ENCODE results near the gene FBXL7.

The FBXL7 gene

DNA sequence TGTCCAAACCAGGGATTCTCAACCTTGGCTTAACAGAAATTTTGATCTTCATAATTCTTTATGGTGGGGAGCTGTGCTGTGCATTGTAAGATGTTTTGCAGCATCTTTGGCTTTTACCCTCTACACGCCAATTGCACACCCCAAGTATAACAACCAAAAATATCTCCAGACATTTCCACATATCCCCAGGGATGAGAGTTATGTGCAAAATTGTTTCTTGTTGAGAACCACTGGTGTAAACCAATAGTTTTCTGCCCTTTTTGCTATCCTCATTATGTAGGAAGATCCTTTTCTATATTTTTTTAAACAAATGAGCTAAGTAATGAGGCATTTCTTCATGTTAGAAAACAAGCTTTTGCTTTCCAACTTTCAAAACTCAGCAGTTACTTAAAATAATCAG, 189.9 kb downstream of the FBXL7 start:
- Histone ChIP-seq H3K4me3 (ENCODE audit: low read length) (no peak overlapping the region), H3K36me3 (ENCODE audit: control insufficient read depth, insufficient read depth, low read length) (no peaks in the 10 kb centered on the region), H3K4me1 (ENCODE audit: control insufficient read depth, insufficient read depth, low read length) (no peaks in the 10 kb centered on the region), H3K9me3 (ENCODE audit: control insufficient read depth, low read length) (no peaks in the 10 kb centered on the region), H3K9ac (ENCODE audit: low read length) (no peak overlapping the region), H3K27me3 (ENCODE audit: control insufficient read depth, insufficient read depth, low read length) (no peaks in the 10 kb centered on the region)

DNA sequence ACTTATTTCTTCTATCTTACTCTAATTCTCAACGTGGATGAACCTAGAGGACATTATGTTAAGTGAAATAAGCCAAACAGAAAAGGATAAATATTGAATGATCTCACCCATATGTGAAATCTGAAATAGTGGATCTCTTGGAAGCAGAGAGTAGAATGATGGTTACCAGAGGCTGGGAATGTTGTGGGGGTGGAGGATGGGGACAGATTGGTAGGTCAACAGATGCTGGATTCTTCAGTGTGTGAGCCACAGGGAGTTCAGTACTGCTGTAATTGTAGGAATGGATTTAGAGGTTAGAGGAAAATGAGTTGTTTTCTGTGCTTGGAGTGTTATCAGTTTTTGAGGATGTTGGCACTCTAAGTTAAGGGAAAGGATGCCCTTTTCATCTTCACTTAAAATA, 190.6 kb downstream of the FBXL7 start:
- H3K4me3 ChIP-seq (ENCODE audit: low read length) = no peak overlapping the region
- H3K27me3 ChIP-seq (ENCODE audit: control insufficient read depth, insufficient read depth, low read length) = no peaks in the 10 kb centered on the region
- no peaks in the 10 kb centered on the region for H3K36me3 ChIP-seq (ENCODE audit: control insufficient read depth, insufficient read depth, low read length)
- no peak overlapping the region for H3K9ac ChIP-seq (ENCODE audit: low read length)
- H3K9me3 ChIP-seq (ENCODE audit: control insufficient read depth, low read length) = no peaks in the 10 kb centered on the region
- H3K4me1 ChIP-seq (ENCODE audit: control insufficient read depth, insufficient read depth, low read length) = no peaks in the 10 kb centered on the region

- no peaks in the 10 kb centered on the region for H3K27me3 ChIP-seq (ENCODE audit: control insufficient read depth, insufficient read depth, low read length)
- H3K36me3 ChIP-seq (ENCODE audit: control insufficient read depth, insufficient read depth, low read length) = no peaks in the 10 kb centered on the region
- no peaks in the 10 kb centered on the region for H3K9me3 ChIP-seq (ENCODE audit: control insufficient read depth, low read length)
- no peak overlapping the region for H3K9ac ChIP-seq (ENCODE audit: low read length)
- H3K4me1 ChIP-seq (ENCODE audit: control insufficient read depth, insufficient read depth, low read length) = no peaks in the 10 kb centered on the region
- H3K4me3 ChIP-seq (ENCODE audit: low read length) = no peak overlapping the region
Observed at GRCh38 chr5:15691521-15691920, 191.5 kb downstream of the FBXL7 start.

GRCh38 chr5:15692706-15693381, 192.9 kb downstream of the FBXL7 start:
- Histone ChIP-seq H3K4me1 (ENCODE audit: control insufficient read depth, insufficient read depth, low read length) (no peaks in the 10 kb centered on the region), H3K9me3 (ENCODE audit: control insufficient read depth, low read length) (no peaks in the 10 kb centered on the region), H3K4me3 (ENCODE audit: low read length) (no peak overlapping the region)

DNA sequence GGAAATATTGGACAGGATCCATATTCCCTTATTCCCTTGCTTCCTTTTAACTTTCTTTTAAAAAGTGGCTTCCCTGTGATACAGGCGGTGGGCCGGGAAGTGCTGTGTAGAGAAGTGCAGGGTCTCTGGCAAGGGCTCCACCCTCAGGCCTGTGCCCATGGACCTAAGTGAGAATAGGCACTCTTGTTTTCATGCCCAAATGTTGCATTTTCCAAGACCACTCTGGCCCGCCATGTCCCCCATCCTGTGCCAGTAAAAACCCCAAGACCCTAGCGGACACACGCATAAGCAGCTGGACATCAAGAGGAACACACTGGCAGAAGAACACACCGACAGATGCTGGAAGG, 193.4 kb downstream of the FBXL7 start:
- no peaks in the 10 kb centered on the region for H3K36me3 ChIP-seq (ENCODE audit: control insufficient read depth, insufficient read depth, low read length)
- H3K9ac ChIP-seq (ENCODE audit: low read length) = no peak overlapping the region
- H3K9me3 ChIP-seq (ENCODE audit: control insufficient read depth, low read length) = no peaks in the 10 kb centered on the region
- no peaks in the 10 kb centered on the region for H3K27me3 ChIP-seq (ENCODE audit: control insufficient read depth, insufficient read depth, low read length)
- H3K4me3 ChIP-seq (ENCODE audit: low read length) = no peak overlapping the region
- H3K4me1 ChIP-seq (ENCODE audit: control insufficient read depth, insufficient read depth, low read length) = no peaks in the 10 kb centered on the region

More at GRCh38 chr5:15692706-15693381, 192.9 kb downstream of the FBXL7 start:
- H3K9ac ChIP-seq (ENCODE audit: low read length) = no peak overlapping the region
- no peaks in the 10 kb centered on the region for H3K36me3 ChIP-seq (ENCODE audit: control insufficient read depth, insufficient read depth, low read length)
- H3K27me3 ChIP-seq (ENCODE audit: control insufficient read depth, insufficient read depth, low read length) = no peaks in the 10 kb centered on the region

GRCh38 chr5:15693933-15694332, 194.0 kb downstream of the FBXL7 start:
- Histone ChIP-seq H3K9ac (ENCODE audit: low read length) (no peak overlapping the region), H3K36me3 (ENCODE audit: control insufficient read depth, insufficient read depth, low read length) (no peaks in the 10 kb centered on the region), H3K9me3 (ENCODE audit: control insufficient read depth, low read length) (no peaks in the 10 kb centered on the region), H3K27me3 (ENCODE audit: control insufficient read depth, insufficient read depth, low read length) (no peaks in the 10 kb centered on the region), H3K4me3 (ENCODE audit: low read length) (no peak overlapping the region), H3K4me1 (ENCODE audit: control insufficient read depth, insufficient read depth, low read length) (no peaks in the 10 kb centered on the region)

DNA sequence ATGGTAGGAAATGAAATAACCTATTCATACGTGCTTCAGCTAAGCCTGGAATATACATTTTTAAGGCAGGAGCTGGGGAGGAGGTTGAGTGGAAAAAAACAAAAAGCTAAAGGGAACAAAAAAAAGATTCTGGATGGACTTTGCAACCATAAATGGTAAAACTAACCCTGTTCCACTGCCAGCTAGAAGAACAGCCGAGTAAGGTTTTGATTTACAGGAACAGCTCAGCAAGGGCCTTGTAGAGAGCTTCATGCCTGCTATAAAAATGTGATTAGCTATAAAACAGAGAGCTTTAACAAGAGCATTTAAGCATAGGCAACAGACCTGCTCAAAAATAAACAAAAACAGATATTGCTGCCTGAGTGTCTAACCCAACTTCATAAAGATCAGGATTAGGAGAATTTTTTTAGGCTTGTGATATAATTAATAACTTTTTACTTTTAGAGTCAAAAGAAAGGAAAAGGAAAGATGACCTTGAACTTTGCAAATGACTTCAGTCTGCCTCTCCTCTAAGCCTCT, 194.8 kb downstream of the FBXL7 start:
- no peaks in the 10 kb centered on the region for H3K4me1 ChIP-seq (ENCODE audit: control insufficient read depth, insufficient read depth, low read length)
- no peaks in the 10 kb centered on the region for H3K36me3 ChIP-seq (ENCODE audit: control insufficient read depth, insufficient read depth, low read length)
- H3K9ac ChIP-seq (ENCODE audit: low read length) = no peak overlapping the region
- no peaks in the 10 kb centered on the region for H3K9me3 ChIP-seq (ENCODE audit: control insufficient read depth, low read length)
- H3K4me3 ChIP-seq (ENCODE audit: low read length) = no peak overlapping the region
- no peaks in the 10 kb centered on the region for H3K27me3 ChIP-seq (ENCODE audit: control insufficient read depth, insufficient read depth, low read length)

DNA sequence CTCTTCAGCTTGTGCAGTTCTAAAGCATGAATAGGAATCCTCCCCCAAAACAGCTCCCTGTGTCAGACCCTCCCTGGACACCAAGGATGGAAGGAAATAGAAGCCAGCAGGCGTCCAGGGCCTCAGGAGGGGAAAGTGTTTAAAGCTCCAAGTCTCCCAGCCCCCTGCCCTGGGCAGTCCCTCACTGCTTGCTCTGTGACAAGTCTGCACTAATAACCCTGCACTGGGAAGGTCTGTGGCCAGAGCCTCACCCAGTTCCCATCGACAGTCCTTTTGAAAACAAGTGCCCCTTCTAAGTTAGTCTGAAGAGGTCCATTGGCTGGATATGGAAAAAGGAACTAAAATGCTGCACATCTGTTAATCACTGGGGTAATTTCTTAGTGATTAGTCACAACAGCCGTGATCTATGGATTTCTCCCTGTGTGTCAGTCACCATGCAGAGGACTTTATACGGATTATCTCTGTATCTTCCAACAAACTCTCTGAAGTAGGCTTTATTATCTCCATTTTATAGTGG, 195.3 kb downstream of the FBXL7 start:
- Histone ChIP-seq H3K27me3 (ENCODE audit: control insufficient read depth, insufficient read depth, low read length) (no peaks in the 10 kb centered on the region), H3K4me3 (ENCODE audit: low read length) (no peak overlapping the region), H3K9me3 (ENCODE audit: control insufficient read depth, low read length) (no peaks in the 10 kb centered on the region), H3K9ac (ENCODE audit: low read length) (no peak overlapping the region), H3K4me1 (ENCODE audit: control insufficient read depth, insufficient read depth, low read length) (no peaks in the 10 kb centered on the region), H3K36me3 (ENCODE audit: control insufficient read depth, insufficient read depth, low read length) (no peaks in the 10 kb centered on the region)

DNA sequence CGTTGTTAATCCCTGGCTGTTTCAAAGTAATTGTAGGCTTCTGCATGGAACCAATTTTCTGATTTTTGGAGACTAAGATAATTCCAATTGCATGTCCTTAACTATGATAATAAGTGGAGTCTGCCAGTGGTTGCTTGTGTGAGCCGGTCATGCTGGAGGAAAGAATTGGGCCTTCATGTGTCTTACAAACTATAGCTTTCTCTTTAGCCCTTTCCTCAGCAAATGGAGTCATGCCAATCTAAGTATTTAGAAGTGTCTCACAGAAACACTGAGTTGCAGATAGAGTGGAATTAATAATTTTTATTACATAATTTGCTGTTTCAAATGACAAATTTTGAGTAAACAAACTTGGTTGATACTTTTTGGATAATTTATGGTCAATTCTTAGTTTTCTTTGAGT, 200.4 kb downstream of the FBXL7 start:
- Histone ChIP-seq H3K9ac (ENCODE audit: low read length) (no peak overlapping the region), H3K36me3 (ENCODE audit: control insufficient read depth, insufficient read depth, low read length) (no peaks in the 10 kb centered on the region), H3K4me1 (ENCODE audit: control insufficient read depth, insufficient read depth, low read length) (no peaks in the 10 kb centered on the region), H3K9me3 (ENCODE audit: control insufficient read depth, low read length) (no peaks in the 10 kb centered on the region), H3K4me3 (ENCODE audit: low read length) (no peak overlapping the region), H3K27me3 (ENCODE audit: control insufficient read depth, insufficient read depth, low read length) (no peaks in the 10 kb centered on the region)

DNA sequence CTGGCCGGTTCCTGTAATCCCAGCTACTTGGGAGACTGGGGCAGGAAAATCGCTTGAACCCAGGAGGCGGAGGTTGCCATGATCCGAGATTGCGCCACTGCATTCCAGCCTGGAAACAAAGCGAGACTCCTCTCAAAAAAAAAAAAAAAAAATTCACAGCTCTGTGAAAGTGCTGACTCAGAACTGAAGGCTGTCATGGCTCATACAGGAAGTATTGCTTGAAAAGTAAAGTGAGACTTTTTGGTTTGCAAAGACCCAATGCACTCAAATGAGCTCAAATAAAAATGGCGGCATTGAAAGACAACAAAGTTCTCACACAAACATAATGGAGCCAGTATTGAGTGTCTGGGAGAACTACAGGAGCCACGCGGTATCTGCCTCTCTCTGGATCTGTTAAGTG, 202.1 kb downstream of the FBXL7 start:
- no peak overlapping the region for H3K9ac ChIP-seq (ENCODE audit: low read length)
- H3K4me1 ChIP-seq (ENCODE audit: control insufficient read depth, insufficient read depth, low read length) = no peaks in the 10 kb centered on the region
- H3K9me3 ChIP-seq (ENCODE audit: control insufficient read depth, low read length) = no peaks in the 10 kb centered on the region

GRCh38 chr5:15703901-15704300, 203.9 kb downstream of the FBXL7 start:
- Histone ChIP-seq H3K9me3 (ENCODE audit: control insufficient read depth, low read length) (no peaks in the 10 kb centered on the region), H3K4me3 (ENCODE audit: low read length) (no peak overlapping the region)

More for the DNA sequence above, 202.1 kb downstream of the FBXL7 start:
- no peak overlapping the region for H3K4me3 ChIP-seq (ENCODE audit: low read length)
- H3K27me3 ChIP-seq (ENCODE audit: control insufficient read depth, insufficient read depth, low read length) = no peaks in the 10 kb centered on the region
- no peaks in the 10 kb centered on the region for H3K36me3 ChIP-seq (ENCODE audit: control insufficient read depth, insufficient read depth, low read length)

GRCh38 chr5:15704397-15704947, 204.5 kb downstream of the FBXL7 start:
- Histone ChIP-seq H3K4me1 (ENCODE audit: control insufficient read depth, insufficient read depth, low read length) (no peaks in the 10 kb centered on the region), H3K9ac (ENCODE audit: low read length) (no peak overlapping the region), H3K9me3 (ENCODE audit: control insufficient read depth, low read length) (no peaks in the 10 kb centered on the region), H3K36me3 (ENCODE audit: control insufficient read depth, insufficient read depth, low read length) (no peaks in the 10 kb centered on the region), H3K27me3 (ENCODE audit: control insufficient read depth, insufficient read depth, low read length) (no peaks in the 10 kb centered on the region), H3K4me3 (ENCODE audit: low read length) (no peak overlapping the region)

More at GRCh38 chr5:15703901-15704300, 203.9 kb downstream of the FBXL7 start:
- no peaks in the 10 kb centered on the region for H3K36me3 ChIP-seq (ENCODE audit: control insufficient read depth, insufficient read depth, low read length)
- no peaks in the 10 kb centered on the region for H3K27me3 ChIP-seq (ENCODE audit: control insufficient read depth, insufficient read depth, low read length)
- no peaks in the 10 kb centered on the region for H3K4me1 ChIP-seq (ENCODE audit: control insufficient read depth, insufficient read depth, low read length)
- H3K9ac ChIP-seq (ENCODE audit: low read length) = no peak overlapping the region
